Measurements from ENCODE around the gene GABBR2. TPM values are rescaled to one million over a fixed set of nuclear protein-coding genes. Genes with fewer than 3 reads are reported as not detected.

The GABBR2 gene
- total and polyA plus RNA-seq, 2 donors (not counting 1 experiment from before 2014, with no cell fraction given), result 0.03 TPM; not detected in 1

DNA sequence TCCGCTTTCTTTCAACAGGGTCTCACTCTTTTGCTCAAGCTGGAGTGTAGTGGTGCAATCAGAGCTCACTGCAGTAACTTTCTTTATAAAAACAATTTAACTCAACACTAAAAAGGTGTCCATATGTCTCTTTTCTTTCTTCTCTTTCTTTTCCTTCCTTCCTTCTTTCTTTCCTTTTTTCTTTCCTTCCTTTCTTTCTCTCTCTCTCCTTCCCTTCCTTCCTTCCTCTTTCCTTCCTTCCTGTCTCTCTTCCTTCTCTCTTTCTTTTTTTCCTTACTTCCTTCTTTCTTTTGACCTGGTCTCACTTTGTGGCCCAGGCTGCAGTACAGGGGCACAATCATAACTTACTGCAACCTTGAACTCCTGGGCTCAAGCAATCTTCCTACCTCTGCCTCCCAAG lies 427.5 kb downstream of the GABBR2 start:
- H3K27ac Mint-ChIP-seq, result no peak overlapping the region
- H3K27me3 Mint-ChIP-seq, result peaks cover 30% of the 10 kb centered on the region
- intact Hi-C loops (cut with micrococcal nuclease), result no loop called here
- Histone ChIP-seq H3K27ac (ENCODE audit: low read length in 2 of 2) (no peak overlapping the region), H3K36me3 (replicated peaks in 1 of 2; ENCODE audit: control extremely low read depth in 1 of 2, control insufficient read depth in 1 of 2, extremely low read depth in 1 of 2, insufficient read depth in 2 of 2, low read length in 1 of 2) (no peaks in the 10 kb centered on the region), H3K4me3 (ENCODE audit: control extremely low read depth in 1 of 5, extremely low read depth in 1 of 5, insufficient read depth in 1 of 5, low read depth in 2 of 5, low read length in 4 of 5) (no peak overlapping the region), H3K9ac (ENCODE audit: low read length) (no peak overlapping the region), H3K4me2 (replicated peaks; ENCODE audit: low read depth, low read length, poor library complexity, severe bottlenecking) (no peak overlapping the region), H3K79me2 (ENCODE audit: control insufficient read depth, insufficient read depth, low read length) (no peaks in the 10 kb centered on the region), H3K9me3 (ENCODE audit: control extremely low read depth in 1 of 3, control insufficient read depth in 2 of 3, insufficient read depth in 1 of 3, low read length in 2 of 3) (no peaks in the 10 kb centered on the region), H3K27me3 (replicated peaks in 1 of 4; ENCODE audit: control extremely low read depth in 1 of 4, control insufficient read depth in 3 of 4, insufficient read depth in 4 of 4, low read length in 3 of 4) (peaks cover 0 to 10% (median 2%) of the 10 kb centered on the region in 4 experiments), H4K20me1 (ENCODE audit: control insufficient read depth, insufficient read depth, low read length, poor library complexity, severe bottlenecking) (no peaks in the 10 kb centered on the region), H3K4me1 (ENCODE audit: control insufficient read depth in 2 of 2, insufficient read depth in 2 of 2, low read length in 2 of 2) (no peaks in the 10 kb centered on the region), H2AFZ (ENCODE audit: insufficient read depth, low read depth, low read length, poor library complexity, severe bottlenecking) (no peak overlapping the region)
- no peaks in the 10 kb centered on the region for H3K4me1 Mint-ChIP-seq
- TF ChIP-seq, protein P1, sequence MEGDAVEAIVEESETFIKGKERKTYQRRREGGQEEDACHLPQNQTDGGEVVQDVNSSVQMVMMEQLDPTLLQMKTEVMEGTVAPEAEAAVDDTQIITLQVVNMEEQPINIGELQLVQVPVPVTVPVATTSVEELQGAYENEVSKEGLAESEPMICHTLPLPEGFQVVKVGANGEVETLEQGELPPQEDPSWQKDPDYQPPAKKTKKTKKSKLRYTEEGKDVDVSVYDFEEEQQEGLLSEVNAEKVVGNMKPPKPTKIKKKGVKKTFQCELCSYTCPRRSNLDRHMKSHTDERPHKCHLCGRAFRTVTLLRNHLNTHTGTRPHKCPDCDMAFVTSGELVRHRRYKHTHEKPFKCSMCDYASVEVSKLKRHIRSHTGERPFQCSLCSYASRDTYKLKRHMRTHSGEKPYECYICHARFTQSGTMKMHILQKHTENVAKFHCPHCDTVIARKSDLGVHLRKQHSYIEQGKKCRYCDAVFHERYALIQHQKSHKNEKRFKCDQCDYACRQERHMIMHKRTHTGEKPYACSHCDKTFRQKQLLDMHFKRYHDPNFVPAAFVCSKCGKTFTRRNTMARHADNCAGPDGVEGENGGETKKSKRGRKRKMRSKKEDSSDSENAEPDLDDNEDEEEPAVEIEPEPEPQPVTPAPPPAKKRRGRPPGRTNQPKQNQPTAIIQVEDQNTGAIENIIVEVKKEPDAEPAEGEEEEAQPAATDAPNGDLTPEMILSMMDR (IDR thresholded peaks at IDR 0.05), result no peak
- no peak for TF ChIP-seq EZH2 (IDR thresholded peaks at IDR 0.05; ENCODE audit: borderline replicate concordance, insufficient read depth, low read depth, low read length, poor library complexity, severe bottlenecking)
- CTCF ChIA-PET, result interaction anchor here (0.6 to 0.7 kb wide), 2 partner anchors 34 to 191 kb away, joined by 3 to 4 read pairs; no protein-coding TSS in a partner anchor
- POLR2A ChIA-PET, result no interaction called here
- 100% methylated on average over 1 of the region's 1 CpG for WGBS (ENCODE audit: insufficient coverage)
- ATAC-seq (ENCODE audit: low read depth), result no peak
- H3K9me3 Mint-ChIP-seq (ENCODE audit: insufficient read depth), result no peaks in the 10 kb centered on the region
- H3K4me3 Mint-ChIP-seq, result no peak overlapping the region
- DNase-seq, result no peak

DNA sequence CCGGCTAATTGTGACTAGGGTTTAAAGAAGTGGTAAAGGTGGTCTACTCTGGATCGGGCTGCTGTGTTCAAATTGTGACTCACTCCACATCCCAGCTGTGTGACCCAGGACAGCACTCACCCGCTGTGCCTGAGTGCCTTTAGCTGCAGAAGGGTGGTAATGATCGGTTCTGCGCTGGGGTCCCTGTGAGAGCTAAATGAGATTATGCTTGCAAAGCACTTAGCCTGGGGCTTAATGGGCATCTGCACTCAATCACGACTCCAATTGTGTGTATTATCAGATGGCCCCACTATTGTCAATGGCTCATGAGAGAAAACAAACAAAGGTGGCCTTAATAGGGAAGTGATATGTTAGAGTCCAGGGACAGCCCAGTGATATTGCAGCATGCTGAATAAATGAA lies 428.2 kb downstream of the GABBR2 start:
- ChIA-PET CTCF (no interaction called here), POLR2A (no interaction called here)
- H3K27ac Mint-ChIP-seq, result no peak overlapping the region
- whole genome bisulfite sequencing (ENCODE audit: insufficient coverage), result 100% methylated on average over 3 of the region's 6 CpGs
- Histone ChIP-seq H3K27me3 (replicated peaks in 1 of 4; ENCODE audit: control extremely low read depth in 1 of 4, control insufficient read depth in 3 of 4, insufficient read depth in 4 of 4, low read length in 3 of 4) (peaks cover 0 to 9% (median 5%) of the 10 kb centered on the region in 4 experiments), H3K4me1 (ENCODE audit: control insufficient read depth in 2 of 2, insufficient read depth in 2 of 2, low read length in 2 of 2) (no peaks in the 10 kb centered on the region), H3K4me3 (ENCODE audit: control extremely low read depth in 1 of 5, extremely low read depth in 1 of 5, insufficient read depth in 1 of 5, low read depth in 2 of 5, low read length in 4 of 5) (no peak overlapping the region), H3K36me3 (replicated peaks in 1 of 2; ENCODE audit: control extremely low read depth in 1 of 2, control insufficient read depth in 1 of 2, extremely low read depth in 1 of 2, insufficient read depth in 2 of 2, low read length in 1 of 2) (no peaks in the 10 kb centered on the region), H4K20me1 (ENCODE audit: control insufficient read depth, insufficient read depth, low read length, poor library complexity, severe bottlenecking) (no peaks in the 10 kb centered on the region), H2AFZ (ENCODE audit: insufficient read depth, low read depth, low read length, poor library complexity, severe bottlenecking) (no peak overlapping the region), H3K4me2 (replicated peaks; ENCODE audit: low read depth, low read length, poor library complexity, severe bottlenecking) (no peak overlapping the region), H3K9me3 (ENCODE audit: control extremely low read depth in 1 of 3, control insufficient read depth in 2 of 3, insufficient read depth in 1 of 3, low read length in 2 of 3) (no peaks in the 10 kb centered on the region), H3K79me2 (ENCODE audit: control insufficient read depth, insufficient read depth, low read length) (no peaks in the 10 kb centered on the region), H3K27ac (ENCODE audit: low read length in 2 of 2) (no peak overlapping the region), H3K9ac (ENCODE audit: low read length) (no peak overlapping the region)
- peaks cover 32% of the 10 kb centered on the region for H3K27me3 Mint-ChIP-seq
- ATAC-seq (ENCODE audit: low read depth), result no peak
- intact Hi-C loops (cut with micrococcal nuclease), result no loop called here
- DNase-seq, result no peak
- H3K9me3 Mint-ChIP-seq (ENCODE audit: insufficient read depth), result no peaks in the 10 kb centered on the region
- no peak overlapping the region for H3K4me3 Mint-ChIP-seq
- TF ChIP-seq, protein P1 (IDR thresholded peaks at IDR 0.05), result no peak
- TF ChIP-seq EZH2 (IDR thresholded peaks at IDR 0.05; ENCODE audit: borderline replicate concordance, insufficient read depth, low read depth, low read length, poor library complexity, severe bottlenecking), result no peak
- H3K4me1 Mint-ChIP-seq, result no peaks in the 10 kb centered on the region

All from B cell (primary cell).